Endodermal cell (in vitro differentiated cells): Measurements from ENCODE around the gene MCL1. TPM values are rescaled to one million over a fixed set of nuclear protein-coding genes. Genes with fewer than 3 reads are reported as not detected.

ENCODE experiments used
- DNase-seq: peaks from one replicate; pipeline ENCODE4 v3.0.0-alpha.2; 2017
- H3K27ac ChIP-seq: 2 replicates; pipeline ENCODE4 v1.5.1; 2013; ENCODE audit warnings: mild to moderate bottlenecking, low read depth, low read length, moderate library complexity
- H3K27me3 ChIP-seq: 2 replicates; pipeline ENCODE4 v1.6.1; 2013; ENCODE audit warnings: mild to moderate bottlenecking, low read length, moderate library complexity; ENCODE audit not compliant: insufficient read depth, control insufficient read depth, poor library complexity, severe bottlenecking
- H3K36me3 ChIP-seq: 2 replicates; pipeline ENCODE4 v1.7.0; 2013; ENCODE audit warnings: mild to moderate bottlenecking, low read length, moderate library complexity; ENCODE audit not compliant: control insufficient read depth, insufficient read depth
- H3K4me1 ChIP-seq: one replicate; pipeline ENCODE4 v1.7.0; 2013; ENCODE audit warnings: low read length; ENCODE audit not compliant: control insufficient read depth, insufficient read depth
- H3K4me3 ChIP-seq: 2 replicates; pipeline ENCODE4 v1.5.1; 2013; ENCODE audit warnings: mild to moderate bottlenecking, low read length, moderate library complexity
- H3K9ac ChIP-seq: 2 replicates; pipeline ENCODE4 v1.6.1; 2013; ENCODE audit warnings: mild to moderate bottlenecking, low read length, moderate library complexity; ENCODE audit not compliant: poor library complexity, severe bottlenecking; ENCODE audit errors: extremely low read depth
- H3K9me3 ChIP-seq: 2 replicates; pipeline ENCODE4 v1.6.1; 2013; ENCODE audit warnings: mild to moderate bottlenecking, low read length, moderate library complexity; ENCODE audit not compliant: control insufficient read depth
- H3K27ac Mint-ChIP-seq: 2 replicates; pipeline ENCODE4 v1.8.0; 2020; ENCODE audit warnings: mixed read lengths
- H3K27me3 Mint-ChIP-seq: 2 replicates; pipeline ENCODE4 v1.8.0; 2021; ENCODE audit warnings: mild to moderate bottlenecking, mixed read lengths; ENCODE audit not compliant: insufficient read depth
- H3K36me3 Mint-ChIP-seq: 2 replicates; pipeline ENCODE4 v1.8.0; 2020; ENCODE audit warnings: low read depth, mixed read lengths
- H3K4me1 Mint-ChIP-seq: 2 replicates; pipeline ENCODE4 v1.8.0; 2020; ENCODE audit warnings: mixed read lengths
- H3K4me3 Mint-ChIP-seq: 2 replicates; pipeline ENCODE4 v1.8.0; 2020; ENCODE audit warnings: mild to moderate bottlenecking, moderate library complexity, mixed read lengths
- H3K9me3 Mint-ChIP-seq: 2 replicates; pipeline ENCODE4 v1.8.0; 2020; ENCODE audit warnings: mild to moderate bottlenecking, mixed read lengths
- CTCF ChIP-seq: fragments of 200-600 bp; sonication (generic); conservative IDR thresholded peaks from 2 replicates; pipeline ENCODE4 v1.5.0; 2021; ENCODE audit warnings: antibody characterized with exemption, mild to moderate bottlenecking
- WGBS, 2 experiments: methylation state at CpG; one replicate each; pipeline versions ENCODE4 v1.1.5 to v1.1.7; 2013; ENCODE audit warnings: missing lambda C conversion rate in 2 of 2, mixed read lengths in 1 of 2; ENCODE audit not compliant: insufficient coverage in 1 of 2, insufficient read length in 1 of 2; 5-methylcytosine and 5-hydroxymethylcytosine counted together
- long read RNA-seq, 4 experiments: library from polyadenylated mRNA in 2 of 4; library from RNA in 1 of 4; library from capped mRNA in 1 of 4; stranded (forward) in 3 of 4; unstranded in 1 of 4; transcript quantifications; one replicate each; pipeline ENCODE4 v2.0.0, GENCODE V29; 2020 to 2021; ENCODE audit warnings: inconsistent platforms in 1 of 4
- polyA plus RNA-seq, 2 experiments: library from polyadenylated mRNA; stranded (reverse); fragments of 50-300 nt; gene quantifications; one replicate each; pipeline ENCODE4 v1.2.3, GENCODE V29; 2013
- total RNA-seq, 2 donors: library from RNA; stranded (reverse); fragmentation: NEBNext Ultra II Directional in 1 of 2; extraction: Animal tissue kit (Norgen Biotek cat#: 25700) in 1 of 2; gene quantifications; 2 replicates in 1 of 2; 3 replicates in 1 of 2; pipeline ENCODE4 v1.2.1, GENCODE V29; 2021

The MCL1 gene
- total RNA-seq, result 100 to 1,000 TPM; 133 to 173 TPM
- 132 TPM for polyA plus RNA-seq (2013, experiment 1 of 2)
- 134 TPM for polyA plus RNA-seq (2013, experiment 2 of 2)
- long read RNA-seq, experiment 1, transcript MCL1-202 (3 exons, 3,932 nt), result major isoform, 25 of 56 reads
- long read RNA-seq, experiment 1, partial matches to known transcripts, result 0 of 56 reads
- long read RNA-seq, experiment 1, other reads (novel, unspliced or antisense), result 31 of 56 reads
- long read RNA-seq, experiment 2, transcript MCL1-202 (3 exons, 3,932 nt), result major isoform, 114 of 154 reads
- long read RNA-seq, experiment 2, transcript MCL1-203 (2 exons, 1,099 nt), result minor isoform, 8 of 154 reads
- long read RNA-seq, experiment 2, partial matches to known transcripts, result 0 of 154 reads
- long read RNA-seq, experiment 2, other reads (novel, unspliced or antisense), result 29 of 154 reads
- long read RNA-seq, experiment 3, transcript MCL1-202 (3 exons, 3,932 nt), result major isoform, 210 of 241 reads
- long read RNA-seq, experiment 3, transcript MCL1-203 (2 exons, 1,099 nt), result minor isoform, 8 of 241 reads
- long read RNA-seq, experiment 3, partial matches to known transcripts, result 1 of 241 reads
- long read RNA-seq, experiment 3, other reads (novel, unspliced or antisense), result 20 of 241 reads
- long read RNA-seq, experiment 4, transcript MCL1-202 (3 exons, 3,932 nt), result major isoform, 8 of 15 reads
- long read RNA-seq, experiment 4, partial matches to known transcripts, result 6 of 15 reads
- long read RNA-seq, experiment 4, other reads (novel, unspliced or antisense), result 0 of 15 reads

GRCh38 chr1:150579110-150579944 lies at the start of gene MCL1:
Gene MCL1, minus strand, starts transcription at chr1:150579610. Its CDS starts 80 bp downstream, at chr1:150579530.
- WGBS, 2 experiments, result 0% methylated on average over 39 to 94 of the region's 94 CpGs
- Mint-ChIP-seq H3K27me3 (no peaks in the 10 kb centered on the region), H3K4me1 (peaks cover 23% of the 10 kb centered on the region), H3K9me3 (no peaks in the 10 kb centered on the region), H3K4me3 (peak within 1 kb of the TSS; percentile 98), H3K27ac (peak within 1 kb of the TSS; percentile 100), H3K36me3 (peaks cover 48% of the 10 kb centered on the region)
- peak within 1 kb of the TSS; percentile 92 for H3K4me3 ChIP-seq
- no peak for TF ChIP-seq CTCF
- peak; percentile 97 for DNase-seq
- H3K9ac ChIP-seq, result peak within 1 kb of the TSS; percentile 100
- H3K9me3 ChIP-seq, result no peaks in the 10 kb centered on the region
- no peaks in the 10 kb centered on the region for H3K27me3 ChIP-seq
- H3K36me3 ChIP-seq, result peaks cover 46% of the 10 kb centered on the region
- peaks cover 6% of the 10 kb centered on the region for H3K4me1 ChIP-seq
- peak within 1 kb of the TSS; percentile 100 for H3K27ac ChIP-seq

DNA sequence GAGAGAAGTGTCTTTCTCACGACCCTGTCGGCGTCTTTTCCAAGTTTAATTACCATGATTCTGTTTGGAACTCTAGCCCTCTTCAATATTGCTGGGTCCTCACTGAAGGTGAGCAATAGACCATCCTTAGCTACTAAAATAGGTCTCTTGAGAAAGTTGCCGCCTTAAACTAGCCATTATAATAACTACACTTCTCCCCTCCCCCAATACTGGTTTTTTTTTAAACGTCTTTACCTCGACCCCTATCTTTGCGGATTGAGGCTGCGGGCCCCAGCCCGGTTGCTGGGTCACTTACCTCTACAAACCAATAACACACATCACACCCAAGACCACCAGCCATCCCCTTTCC lies 49.3 kb upstream of the MCL1 start:
- H3K9me3 ChIP-seq, result no peaks in the 10 kb centered on the region
- peaks cover 34% of the 10 kb centered on the region for H3K36me3 Mint-ChIP-seq
- peaks cover 37% of the 10 kb centered on the region for H3K36me3 ChIP-seq
- H3K27me3 Mint-ChIP-seq, result no peaks in the 10 kb centered on the region
- DNase-seq, result no peak
- H3K4me1 ChIP-seq, result peaks cover 16% of the 10 kb centered on the region
- H3K9me3 Mint-ChIP-seq, result no peaks in the 10 kb centered on the region
- H3K4me3 ChIP-seq, result peak overlapping the region; percentile 99
- H3K27ac ChIP-seq, result no peak overlapping the region
- H3K4me3 Mint-ChIP-seq, result no peak overlapping the region
- H3K4me1 Mint-ChIP-seq, result peaks cover 60% of the 10 kb centered on the region
- TF ChIP-seq CTCF, result no peak
- 0 to 1% methylated on average over 9 of the region's 9 CpGs for WGBS, 2 experiments
- peak overlapping the region; percentile 94 for H3K9ac ChIP-seq
- no peaks in the 10 kb centered on the region for H3K27me3 ChIP-seq
- no peak overlapping the region for H3K27ac Mint-ChIP-seq

DNA sequence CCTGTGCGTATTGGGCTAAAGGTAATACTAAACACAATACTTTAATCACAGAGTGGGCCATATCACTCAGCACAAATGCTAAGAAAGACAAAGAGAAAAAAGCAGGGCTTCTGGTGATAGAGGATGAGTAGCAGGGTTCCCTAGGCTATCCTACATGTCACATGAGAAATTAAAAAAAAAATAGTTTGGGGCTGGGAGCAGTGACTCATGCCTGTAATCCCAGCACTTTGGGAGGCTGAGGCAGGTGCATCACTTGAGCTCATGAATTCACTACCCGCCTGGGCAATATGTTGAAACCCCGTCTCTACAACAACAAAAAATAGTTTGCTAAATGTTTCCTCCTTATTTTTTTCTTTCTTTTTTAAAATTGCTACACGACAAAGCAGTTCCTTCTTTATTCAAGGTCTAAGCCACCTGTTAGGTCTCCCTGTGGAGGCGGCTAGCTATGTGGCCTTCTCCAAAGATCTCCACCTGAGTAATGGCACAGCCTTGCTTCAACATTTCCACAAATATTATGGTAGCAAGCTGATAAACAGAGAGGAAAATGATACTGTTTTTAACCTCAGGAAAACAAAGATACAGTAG lies 48.5 kb upstream of the MCL1 start:
- 66 to 79% methylated on average over 3 to 5 of the region's 5 CpGs for WGBS, 2 experiments
- TF ChIP-seq CTCF, result no peak
- H3K9me3 ChIP-seq, result no peaks in the 10 kb centered on the region
- Mint-ChIP-seq H3K27me3 (no peaks in the 10 kb centered on the region), H3K27ac (no peak overlapping the region), H3K36me3 (peaks cover 41% of the 10 kb centered on the region), H3K9me3 (no peaks in the 10 kb centered on the region), H3K4me1 (peaks cover 57% of the 10 kb centered on the region), H3K4me3 (no peak overlapping the region)
- H3K4me3 ChIP-seq, result peak overlapping the region; percentile 99
- peak overlapping the region; percentile 94 for H3K9ac ChIP-seq
- no peak for DNase-seq
- peaks cover 16% of the 10 kb centered on the region for H3K4me1 ChIP-seq
- H3K36me3 ChIP-seq, result peaks cover 43% of the 10 kb centered on the region
- no peak overlapping the region for H3K27ac ChIP-seq
- H3K27me3 ChIP-seq, result no peaks in the 10 kb centered on the region
